IMR-90 (cell line): Measurements from ENCODE around the gene EED.

Experiments used
- BHLHE40 ChIP-seq: fragments of 150-350 bp; IDR thresholded peaks from 2 replicates; pipeline ENCODE4 v1.6.1; 2016; ENCODE audit warnings: mild to moderate bottlenecking, low read depth, low read length
- CEBPB ChIP-seq: IDR thresholded peaks from 2 replicates; pipeline ENCODE4 v1.6.1; 2012; ENCODE audit warnings: low read depth, low read length, improper control_type of control experiment
- MXI1 ChIP-seq: IDR thresholded peaks from 2 replicates; pipeline ENCODE4 v1.6.1; 2012; ENCODE audit warnings: low read depth, mild to moderate bottlenecking, low read length, moderate library complexity, borderline replicate concordance
- NFE2L2 ChIP-seq: fragments of 150-350 bp; IDR thresholded peaks from 2 replicates; pipeline ENCODE4 v1.6.1; 2016; ENCODE audit warnings: low read depth, mild to moderate bottlenecking, low read length
- POLR2A ChIP-seq: IDR thresholded peaks from 2 replicates; pipeline ENCODE4 v1.6.1; 2012; ENCODE audit warnings: mild to moderate bottlenecking, low read depth, low read length
- RAD21 ChIP-seq: IDR thresholded peaks from 2 replicates; pipeline ENCODE4 v1.6.1; 2012; ENCODE audit warnings: low read length, improper control_type of control experiment
- RFX5 ChIP-seq: IDR thresholded peaks from 2 replicates; pipeline ENCODE4 v1.8.0; 2012; ENCODE audit warnings: low read depth, mild to moderate bottlenecking, low read length, moderate library complexity
- SMC3 ChIP-seq: fragments of 150-350 bp; IDR thresholded peaks from 2 replicates; pipeline ENCODE4 v1.6.1; 2016; ENCODE audit warnings: low read depth, mild to moderate bottlenecking, antibody characterized with exemption, low read length, moderate library complexity
- TF ChIP-seq, protein P1 (sequence below): conservative IDR thresholded peaks from 2 replicates; pipeline ENCODE4 v1.5.1; 2012; ENCODE audit warnings: mild to moderate bottlenecking, low read depth, low read length, improper control_type of control experiment

DNA sequence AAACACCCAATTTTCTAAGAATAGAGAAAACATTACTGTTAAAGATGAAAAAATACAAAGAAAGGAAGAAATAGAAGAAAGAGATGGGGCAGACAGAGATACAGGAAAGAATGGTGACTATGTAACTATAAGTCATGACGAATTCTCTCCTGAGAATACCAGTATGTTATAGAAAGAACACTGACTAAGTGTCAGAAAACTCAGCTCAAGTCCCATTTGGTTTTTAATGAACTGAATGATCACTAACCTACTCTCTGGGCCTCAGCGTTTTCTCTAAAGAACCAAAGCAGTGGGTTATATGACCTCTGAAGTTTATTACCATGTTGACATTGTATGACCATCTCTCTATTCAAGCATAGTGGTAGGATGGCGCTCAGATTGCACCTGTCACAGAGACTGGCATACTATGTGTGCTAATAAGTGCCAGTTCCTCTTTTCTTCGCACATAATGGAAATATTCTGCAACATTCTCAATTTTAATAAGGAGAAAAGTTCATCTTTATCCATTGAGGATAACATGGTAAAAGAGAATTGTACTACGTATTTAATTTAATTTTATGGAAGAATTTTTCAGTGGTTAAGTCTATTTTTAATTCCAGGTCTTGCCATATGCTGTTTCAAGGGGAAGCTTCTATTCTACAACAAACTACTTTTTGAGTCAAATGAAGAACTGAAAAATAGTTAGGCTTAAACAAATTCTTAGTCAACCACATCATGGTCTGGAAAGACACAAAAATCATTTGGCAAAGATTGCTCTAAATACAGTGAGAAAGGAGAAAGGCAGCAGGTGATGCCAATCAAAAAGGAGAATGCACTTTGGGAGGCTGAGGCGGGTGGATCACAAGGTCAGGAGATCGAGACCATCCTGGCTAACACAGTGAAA lies 25.0 kb upstream of the EED start:
- TF ChIP-seq, protein P1, sequence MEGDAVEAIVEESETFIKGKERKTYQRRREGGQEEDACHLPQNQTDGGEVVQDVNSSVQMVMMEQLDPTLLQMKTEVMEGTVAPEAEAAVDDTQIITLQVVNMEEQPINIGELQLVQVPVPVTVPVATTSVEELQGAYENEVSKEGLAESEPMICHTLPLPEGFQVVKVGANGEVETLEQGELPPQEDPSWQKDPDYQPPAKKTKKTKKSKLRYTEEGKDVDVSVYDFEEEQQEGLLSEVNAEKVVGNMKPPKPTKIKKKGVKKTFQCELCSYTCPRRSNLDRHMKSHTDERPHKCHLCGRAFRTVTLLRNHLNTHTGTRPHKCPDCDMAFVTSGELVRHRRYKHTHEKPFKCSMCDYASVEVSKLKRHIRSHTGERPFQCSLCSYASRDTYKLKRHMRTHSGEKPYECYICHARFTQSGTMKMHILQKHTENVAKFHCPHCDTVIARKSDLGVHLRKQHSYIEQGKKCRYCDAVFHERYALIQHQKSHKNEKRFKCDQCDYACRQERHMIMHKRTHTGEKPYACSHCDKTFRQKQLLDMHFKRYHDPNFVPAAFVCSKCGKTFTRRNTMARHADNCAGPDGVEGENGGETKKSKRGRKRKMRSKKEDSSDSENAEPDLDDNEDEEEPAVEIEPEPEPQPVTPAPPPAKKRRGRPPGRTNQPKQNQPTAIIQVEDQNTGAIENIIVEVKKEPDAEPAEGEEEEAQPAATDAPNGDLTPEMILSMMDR, result no peak
- no peak for TF ChIP-seq POLR2A
- no peak for TF ChIP-seq CEBPB
- TF ChIP-seq SMC3, result no peak
- TF ChIP-seq RAD21, result no peak
- TF ChIP-seq MXI1, result no peak
- TF ChIP-seq BHLHE40, result no peak
- no peak for TF ChIP-seq NFE2L2
- no peak for TF ChIP-seq RFX5
